Neural cell (in vitro differentiated cells): ENCODE measurements around the gene UROC1. TPM values are rescaled to one million over a fixed set of nuclear protein-coding genes. Genes with fewer than 3 reads are reported as not detected.

Experiments used
- H2AFZ ChIP-seq: fragments of 200-600, 300-800 bp; sonication (generic), shearing (Covaris generic); 2 replicates; pipeline ENCODE4 v1.6.0; 2014; ENCODE audit warnings: low read depth, mild to moderate bottlenecking, antibody characterized with exemption, low read length, moderate library complexity
- H3F3A ChIP-seq: fragments of 200-600 bp; shearing (Covaris generic); 2 replicates; pipeline ENCODE4 v1.6.1; 2016; ENCODE audit warnings: mild to moderate bottlenecking, moderate library complexity, mixed read lengths, antibody characterized with exemption, low read length; ENCODE audit not compliant: insufficient read depth, poor library complexity, severe bottlenecking
- H3K27ac ChIP-seq: fragments of 200-600, 300-800 bp; sonication (generic), shearing (Covaris generic); 2 replicates; pipeline ENCODE4 v1.5.1; 2014; ENCODE audit warnings: mild to moderate bottlenecking, low read length, moderate library complexity
- H3K27me3 ChIP-seq: fragments of 300-800, 200-600 bp; sonication (generic), shearing (Covaris generic); 2 replicates; pipeline ENCODE4 v1.6.0; 2014; ENCODE audit warnings: mild to moderate bottlenecking, low read depth, low read length, moderate library complexity; ENCODE audit not compliant: insufficient read depth
- H3K36me3 ChIP-seq: fragments of 300-800, 200-600 bp; sonication (generic), shearing (Covaris generic); 2 replicates; pipeline ENCODE4 v1.5.1; 2014; ENCODE audit warnings: mild to moderate bottlenecking, antibody characterized with exemption, low read length, moderate library complexity; ENCODE audit not compliant: insufficient read depth
- H3K4me2 ChIP-seq: fragments of 300-800, 200-600 bp; sonication (generic), shearing (Covaris generic); 2 replicates; pipeline ENCODE4 v1.6.0; 2014; ENCODE audit warnings: mild to moderate bottlenecking, low read length
- H3K4me3 ChIP-seq: fragments of 300-800, 200-600 bp; sonication (generic), shearing (Covaris generic); 2 replicates; pipeline ENCODE4 v1.5.1; 2014; ENCODE audit warnings: mild to moderate bottlenecking, low read length, moderate library complexity
- H3K79me2 ChIP-seq: fragments of 200-600 bp; shearing (Covaris generic); replicated peaks from 2 replicates; pipeline ENCODE4 v1.6.0; 2014; ENCODE audit warnings: mild to moderate bottlenecking, low read length, moderate library complexity; ENCODE audit not compliant: insufficient read depth
- H3K9ac ChIP-seq: fragments of 300-800, 200-600 bp; sonication (generic), shearing (Covaris generic); 2 replicates; pipeline ENCODE4 v1.6.1; 2016; ENCODE audit warnings: mild to moderate bottlenecking, low read length, mixed read lengths
- H3K9me2 ChIP-seq: fragments of 200-600 bp; shearing (Covaris generic); 2 replicates; pipeline ENCODE4 v1.6.1; 2016; ENCODE audit warnings: mild to moderate bottlenecking, low read length, mixed read lengths; ENCODE audit not compliant: insufficient read depth
- H3K9me3 ChIP-seq: fragments of 200-600, 300-800 bp; sonication (generic), shearing (Covaris generic); 2 replicates; pipeline ENCODE4 v1.6.1; 2016; ENCODE audit warnings: mild to moderate bottlenecking, mixed run types, low read length, moderate library complexity, mixed read lengths
- H4K20me1 ChIP-seq: fragments of 200-600 bp; shearing (Covaris generic); 2 replicates; pipeline ENCODE4 v1.6.1; 2016; ENCODE audit warnings: mild to moderate bottlenecking, mixed run types; ENCODE audit not compliant: insufficient read depth
- EP300 ChIP-seq: fragments of 450-650 bp; conservative IDR thresholded peaks from 2 replicates; pipeline ENCODE4 v1.6.1; 2014; ENCODE audit warnings: antibody characterized with exemption, mild to moderate bottlenecking, moderate library complexity; ENCODE audit not compliant: poor library complexity, severe bottlenecking
- EZH2 ChIP-seq: fragments of 200-600, 300-800 bp; shearing (Covaris generic), sonication (generic); IDR thresholded peaks from 2 replicates; pipeline ENCODE4 v1.6.1; 2014; ENCODE audit warnings: antibody characterized with exemption, low read length, borderline replicate concordance, mild to moderate bottlenecking; ENCODE audit not compliant: insufficient read depth, poor library complexity, severe bottlenecking
- MXI1 ChIP-seq: fragments of 450-650 bp; conservative IDR thresholded peaks from 2 replicates; pipeline ENCODE4 v1.6.1; 2014; ENCODE audit warnings: antibody characterized with exemption, mild to moderate bottlenecking; ENCODE audit not compliant: poor library complexity, severe bottlenecking
- POLR2AphosphoS5 ChIP-seq: IDR thresholded peaks from 2 replicates; pipeline ENCODE4 v1.6.1; 2012
- RAD21 ChIP-seq: fragments of 450-650 bp; conservative IDR thresholded peaks from 2 replicates; pipeline ENCODE4 v1.6.1; 2014; ENCODE audit warnings: antibody characterized with exemption, mild to moderate bottlenecking, moderate library complexity
- SMC3 ChIP-seq: fragments of 450-650 bp; conservative IDR thresholded peaks from 2 replicates; pipeline ENCODE4 v1.6.1; 2014; ENCODE audit warnings: antibody characterized with exemption, mild to moderate bottlenecking, moderate library complexity; ENCODE audit not compliant: poor library complexity
- TAF1 ChIP-seq: IDR thresholded peaks from 2 replicates; pipeline ENCODE4 v1.6.1; 2012; ENCODE audit warnings: low read depth
- polyA plus RNA-seq: library from polyadenylated mRNA; depleted of rRNA; stranded (reverse); fragments of >200 nt; gene quantifications from 2 replicates; pipeline ENCODE4 v1.2.3, GENCODE V29; 2014
- TF ChIP-seq, protein P1 (sequence below): fragments of 450-650 bp; IDR thresholded peaks from 2 replicates; pipeline ENCODE4 v1.5.1; 2014; ENCODE audit warnings: antibody characterized with exemption, mild to moderate bottlenecking, moderate library complexity; ENCODE audit not compliant: poor library complexity, severe bottlenecking
- TF ChIP-seq, protein P2 (sequence below): IDR thresholded peaks from 2 replicates; pipeline ENCODE4 v1.6.1; 2012; ENCODE audit warnings: borderline replicate concordance

UROC1 gene
- polyA plus RNA-seq, 1 donor from 2014 or later = not detected

DNA sequence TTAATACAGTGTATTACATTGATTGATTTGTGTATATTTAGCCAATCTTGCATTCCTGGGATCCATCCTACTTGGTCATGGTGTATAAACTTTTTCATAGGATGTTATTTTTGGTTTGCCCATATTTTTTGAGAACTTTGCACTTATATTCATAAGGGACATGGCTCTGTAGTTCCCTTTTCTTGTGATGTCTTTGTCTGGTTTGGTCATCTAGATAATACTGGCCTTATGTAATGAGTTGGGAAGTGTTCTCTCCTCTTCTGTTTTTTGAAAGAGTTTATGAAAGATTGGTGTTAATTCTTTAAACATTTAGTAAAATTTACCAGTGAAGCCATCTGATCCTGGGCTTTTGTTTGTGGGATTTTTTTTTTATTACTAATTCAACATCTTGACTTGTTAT lies 15.9 kb upstream of the UROC1 start:
- no peak overlapping the region for H3K4me3 ChIP-seq
- no peak overlapping the region for H3K27ac ChIP-seq
- H4K20me1 ChIP-seq = no peaks in the 10 kb centered on the region
- H3K9me3 ChIP-seq = no peaks in the 10 kb centered on the region
- H3K79me2 ChIP-seq = no peaks in the 10 kb centered on the region
- no peak overlapping the region for H3K4me2 ChIP-seq
- TF ChIP-seq MXI1 (no peak), SMC3 (no peak), EP300 (no peak), TAF1 (no peak), EZH2 (no peak), POLR2AphosphoS5 (no peak), RAD21 (no peak)
- TF ChIP-seq, protein P1, sequence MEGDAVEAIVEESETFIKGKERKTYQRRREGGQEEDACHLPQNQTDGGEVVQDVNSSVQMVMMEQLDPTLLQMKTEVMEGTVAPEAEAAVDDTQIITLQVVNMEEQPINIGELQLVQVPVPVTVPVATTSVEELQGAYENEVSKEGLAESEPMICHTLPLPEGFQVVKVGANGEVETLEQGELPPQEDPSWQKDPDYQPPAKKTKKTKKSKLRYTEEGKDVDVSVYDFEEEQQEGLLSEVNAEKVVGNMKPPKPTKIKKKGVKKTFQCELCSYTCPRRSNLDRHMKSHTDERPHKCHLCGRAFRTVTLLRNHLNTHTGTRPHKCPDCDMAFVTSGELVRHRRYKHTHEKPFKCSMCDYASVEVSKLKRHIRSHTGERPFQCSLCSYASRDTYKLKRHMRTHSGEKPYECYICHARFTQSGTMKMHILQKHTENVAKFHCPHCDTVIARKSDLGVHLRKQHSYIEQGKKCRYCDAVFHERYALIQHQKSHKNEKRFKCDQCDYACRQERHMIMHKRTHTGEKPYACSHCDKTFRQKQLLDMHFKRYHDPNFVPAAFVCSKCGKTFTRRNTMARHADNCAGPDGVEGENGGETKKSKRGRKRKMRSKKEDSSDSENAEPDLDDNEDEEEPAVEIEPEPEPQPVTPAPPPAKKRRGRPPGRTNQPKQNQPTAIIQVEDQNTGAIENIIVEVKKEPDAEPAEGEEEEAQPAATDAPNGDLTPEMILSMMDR = no peak
- TF ChIP-seq, protein P2, sequence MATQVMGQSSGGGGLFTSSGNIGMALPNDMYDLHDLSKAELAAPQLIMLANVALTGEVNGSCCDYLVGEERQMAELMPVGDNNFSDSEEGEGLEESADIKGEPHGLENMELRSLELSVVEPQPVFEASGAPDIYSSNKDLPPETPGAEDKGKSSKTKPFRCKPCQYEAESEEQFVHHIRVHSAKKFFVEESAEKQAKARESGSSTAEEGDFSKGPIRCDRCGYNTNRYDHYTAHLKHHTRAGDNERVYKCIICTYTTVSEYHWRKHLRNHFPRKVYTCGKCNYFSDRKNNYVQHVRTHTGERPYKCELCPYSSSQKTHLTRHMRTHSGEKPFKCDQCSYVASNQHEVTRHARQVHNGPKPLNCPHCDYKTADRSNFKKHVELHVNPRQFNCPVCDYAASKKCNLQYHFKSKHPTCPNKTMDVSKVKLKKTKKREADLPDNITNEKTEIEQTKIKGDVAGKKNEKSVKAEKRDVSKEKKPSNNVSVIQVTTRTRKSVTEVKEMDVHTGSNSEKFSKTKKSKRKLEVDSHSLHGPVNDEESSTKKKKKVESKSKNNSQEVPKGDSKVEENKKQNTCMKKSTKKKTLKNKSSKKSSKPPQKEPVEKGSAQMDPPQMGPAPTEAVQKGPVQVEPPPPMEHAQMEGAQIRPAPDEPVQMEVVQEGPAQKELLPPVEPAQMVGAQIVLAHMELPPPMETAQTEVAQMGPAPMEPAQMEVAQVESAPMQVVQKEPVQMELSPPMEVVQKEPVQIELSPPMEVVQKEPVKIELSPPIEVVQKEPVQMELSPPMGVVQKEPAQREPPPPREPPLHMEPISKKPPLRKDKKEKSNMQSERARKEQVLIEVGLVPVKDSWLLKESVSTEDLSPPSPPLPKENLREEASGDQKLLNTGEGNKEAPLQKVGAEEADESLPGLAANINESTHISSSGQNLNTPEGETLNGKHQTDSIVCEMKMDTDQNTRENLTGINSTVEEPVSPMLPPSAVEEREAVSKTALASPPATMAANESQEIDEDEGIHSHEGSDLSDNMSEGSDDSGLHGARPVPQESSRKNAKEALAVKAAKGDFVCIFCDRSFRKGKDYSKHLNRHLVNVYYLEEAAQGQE = no peak
- H3K27me3 ChIP-seq = no peaks in the 10 kb centered on the region
- H2AFZ ChIP-seq = no peak overlapping the region
- H3K36me3 ChIP-seq = no peaks in the 10 kb centered on the region
- H3K9ac ChIP-seq = no peak overlapping the region
- H3K9me2 ChIP-seq = no peaks in the 10 kb centered on the region
- no peaks in the 10 kb centered on the region for H3F3A ChIP-seq

DNA sequence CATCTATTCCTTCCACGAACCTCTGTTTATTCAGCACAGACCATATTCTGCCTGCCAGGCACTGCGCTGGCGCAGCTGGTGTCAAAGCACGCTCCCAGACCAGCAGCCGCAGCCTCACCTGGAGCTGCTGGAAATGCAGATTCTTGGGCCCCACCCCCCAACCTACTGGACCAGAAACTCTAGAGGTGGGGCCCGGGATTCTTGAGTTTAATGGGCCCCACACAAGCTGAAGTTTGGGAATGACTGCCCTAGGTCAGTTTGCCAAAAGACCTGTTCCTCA lies 13.4 kb upstream of the UROC1 start:
- Histone ChIP-seq H3K4me3 (no peak overlapping the region), H3K36me3 (no peaks in the 10 kb centered on the region), H3F3A (no peaks in the 10 kb centered on the region), H2AFZ (no peak overlapping the region), H3K9me2 (no peaks in the 10 kb centered on the region), H3K9me3 (no peaks in the 10 kb centered on the region), H3K27ac (no peak overlapping the region), H3K9ac (no peak overlapping the region), H3K27me3 (no peaks in the 10 kb centered on the region), H3K4me2 (no peak overlapping the region), H4K20me1 (no peaks in the 10 kb centered on the region), H3K79me2 (no peaks in the 10 kb centered on the region)
- TF ChIP-seq EP300 = no peak
- TF ChIP-seq SMC3 = no peak
- no peak for TF ChIP-seq TAF1
- no peak for TF ChIP-seq POLR2AphosphoS5
- no peak for TF ChIP-seq MXI1
- TF ChIP-seq, protein P2 = no peak
- no peak for TF ChIP-seq RAD21
- no peak for TF ChIP-seq EZH2
- TF ChIP-seq, protein P1 = no peak
